HG02885 (cell line): ENCODE measurements around the gene ARHGAP26.
"Not testable (repeated sequence)": the region's sequence is repeated elsewhere in the genome, so short reads cannot be mapped to it uniquely, and the experiment has no call there.

Source experiments
- ATAC-seq: cut with Tn5 transposase; IDR thresholded peaks from one replicate; pipeline ENCODE4 v1.9.1; 2021; ENCODE audit warnings: mild to moderate bottlenecking; ENCODE audit not compliant: unreplicated experiment, poor library complexity

ARHGAP26 gene

DNA sequence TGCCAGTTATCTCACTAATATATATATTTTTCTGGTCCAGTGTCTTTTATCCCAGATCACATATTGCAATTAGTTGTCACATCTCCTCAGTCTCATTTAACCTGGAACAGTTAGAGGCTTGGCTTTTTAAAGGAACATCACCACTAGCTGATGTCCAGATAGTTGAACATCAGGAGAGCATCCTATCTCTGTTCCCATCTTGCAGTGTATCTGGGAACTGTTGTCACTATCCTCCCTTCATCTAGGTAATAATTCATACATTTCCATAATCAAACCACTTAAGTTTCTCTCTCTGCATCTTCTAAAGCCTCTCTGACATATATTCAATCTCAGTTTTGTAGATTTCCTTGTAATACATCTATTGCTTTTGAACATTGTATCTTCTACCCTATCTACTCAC is 175.7 kb downstream of the ARHGAP26 start:
- ATAC-seq: no peak

GRCh38 chr5:142946547-142947426 is 176.6 kb downstream of the ARHGAP26 start:
- no peak for ATAC-seq

- ATAC-seq: no peak
These were observed 177.2 kb downstream of the ARHGAP26 start for GRCh38 chr5:142947427-142947709.

- ATAC-seq: no peak
These were observed 182.1 kb downstream of the ARHGAP26 start for GRCh38 chr5:142952229-142952628.

- not testable (repeated sequence) for ATAC-seq
These were observed 182.7 kb downstream of the ARHGAP26 start for GRCh38 chr5:142952871-142953270.

DNA sequence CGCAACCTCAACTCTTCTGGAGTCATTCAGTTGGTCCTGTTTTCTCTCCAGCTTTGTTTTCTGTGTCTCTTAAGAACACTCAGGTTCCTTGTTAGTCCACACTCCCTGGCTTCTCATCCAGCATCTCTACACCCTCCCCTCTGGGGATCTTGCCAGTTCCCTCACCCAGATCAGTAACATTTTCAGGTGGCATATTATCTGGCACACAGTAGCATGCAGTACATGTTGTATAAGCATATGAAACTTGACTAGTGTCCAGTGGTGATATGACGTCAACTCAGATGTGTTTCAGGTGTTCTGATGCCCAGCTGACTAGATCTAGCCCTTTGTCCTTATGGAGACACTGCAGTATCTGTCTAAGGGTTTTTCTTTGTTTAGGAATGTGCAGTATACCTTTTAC is 184.3 kb downstream of the ARHGAP26 start:
- no peak for ATAC-seq

DNA sequence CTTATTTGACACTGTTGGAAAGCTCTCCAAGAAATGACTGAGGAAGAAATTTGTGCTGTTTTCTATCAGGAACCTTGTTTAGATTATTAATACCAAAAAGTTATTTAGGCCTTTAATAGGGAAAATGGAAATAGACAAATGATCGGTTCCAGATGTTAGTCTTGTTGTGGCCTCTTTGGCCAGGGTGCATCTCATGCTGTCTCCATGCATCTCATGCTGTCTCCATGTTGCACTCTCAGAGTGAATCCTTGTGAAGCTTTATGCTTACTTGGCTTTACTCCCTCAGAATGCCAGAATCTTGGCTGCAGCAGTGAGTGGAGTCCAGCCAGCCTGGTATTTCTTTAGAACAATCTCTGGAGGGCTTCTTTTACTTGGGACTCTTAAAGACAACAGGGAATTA is 185.5 kb downstream of the ARHGAP26 start:
- no peak for ATAC-seq

DNA sequence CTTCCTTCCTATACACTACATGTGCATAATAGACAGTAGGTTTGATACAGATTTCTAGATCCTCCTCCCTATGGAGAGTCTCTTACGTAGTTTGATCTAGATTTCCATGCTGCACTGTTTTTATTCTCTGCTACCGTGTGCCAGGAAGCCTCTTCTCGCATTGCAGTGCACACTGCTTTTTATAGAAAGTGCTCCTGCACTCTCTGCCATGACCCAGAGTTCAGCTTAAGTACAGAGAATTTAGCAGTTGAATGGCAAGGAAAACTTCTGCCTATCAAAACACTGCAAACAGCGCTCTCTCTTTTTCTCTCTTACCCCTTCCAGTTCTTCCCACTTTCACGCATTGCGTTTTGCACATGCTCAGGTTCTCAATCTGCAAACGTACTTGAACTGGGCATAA is 187.4 kb downstream of the ARHGAP26 start:
- no peak for ATAC-seq

GRCh38 chr5:142958944-142959682 is 188.9 kb downstream of the ARHGAP26 start:
- no peak for ATAC-seq

GRCh38 chr5:142959683-142960657 is 189.8 kb downstream of the ARHGAP26 start:
- no peak for ATAC-seq

- ATAC-seq: no peak
These were observed 191.4 kb downstream of the ARHGAP26 start for GRCh38 chr5:142961440-142962173.

- ATAC-seq: no peak
These were observed 192.0 kb downstream of the ARHGAP26 start for GRCh38 chr5:142962174-142962533.

DNA sequence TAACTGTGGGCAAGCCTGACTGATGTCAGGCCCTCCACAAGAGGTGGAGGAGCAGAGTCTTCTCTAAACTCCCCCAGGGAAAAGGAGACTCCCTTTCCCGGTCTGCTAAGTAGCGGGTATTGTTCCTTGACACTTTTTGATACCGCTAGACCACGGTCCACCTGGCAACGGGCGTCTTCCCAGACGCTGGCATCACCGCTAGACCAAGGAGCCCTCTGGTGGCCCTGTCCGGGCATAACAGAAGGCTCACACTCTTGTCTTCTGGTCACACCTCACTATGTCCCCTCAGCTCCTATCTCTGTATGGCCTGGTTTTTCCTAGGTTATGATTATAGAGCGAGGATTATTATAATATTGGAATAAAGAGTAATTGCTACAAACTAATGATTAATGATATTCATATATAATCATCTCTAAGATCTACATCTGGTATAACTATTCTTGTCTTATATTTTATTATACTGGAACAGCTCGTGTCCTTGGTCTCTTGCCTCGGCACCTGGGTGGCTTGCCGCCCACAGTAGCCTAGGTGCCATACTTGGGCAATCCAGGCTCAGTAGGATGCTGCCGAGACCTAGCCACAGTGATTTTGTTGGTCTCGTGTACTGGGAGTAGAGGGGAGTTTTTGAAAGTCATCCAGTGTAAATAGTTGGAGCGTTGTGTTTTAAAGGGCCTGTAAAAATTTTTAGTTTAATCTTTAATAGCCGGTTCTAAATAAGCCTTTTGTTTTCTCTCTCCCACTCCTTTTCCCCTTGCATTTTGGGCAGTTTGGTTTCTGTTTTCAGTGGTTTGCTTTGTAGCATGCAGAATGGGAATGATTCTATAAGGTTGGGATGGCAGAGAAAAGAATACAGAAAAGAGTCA is 195.3 kb downstream of the ARHGAP26 start:
- not testable (repeated sequence) for ATAC-seq

GRCh38 chr5:142966121-142966420 is 195.9 kb downstream of the ARHGAP26 start:
- ATAC-seq: no peak

GRCh38 chr5:142969186-142969585 is 199.0 kb downstream of the ARHGAP26 start:
- no peak for ATAC-seq

DNA sequence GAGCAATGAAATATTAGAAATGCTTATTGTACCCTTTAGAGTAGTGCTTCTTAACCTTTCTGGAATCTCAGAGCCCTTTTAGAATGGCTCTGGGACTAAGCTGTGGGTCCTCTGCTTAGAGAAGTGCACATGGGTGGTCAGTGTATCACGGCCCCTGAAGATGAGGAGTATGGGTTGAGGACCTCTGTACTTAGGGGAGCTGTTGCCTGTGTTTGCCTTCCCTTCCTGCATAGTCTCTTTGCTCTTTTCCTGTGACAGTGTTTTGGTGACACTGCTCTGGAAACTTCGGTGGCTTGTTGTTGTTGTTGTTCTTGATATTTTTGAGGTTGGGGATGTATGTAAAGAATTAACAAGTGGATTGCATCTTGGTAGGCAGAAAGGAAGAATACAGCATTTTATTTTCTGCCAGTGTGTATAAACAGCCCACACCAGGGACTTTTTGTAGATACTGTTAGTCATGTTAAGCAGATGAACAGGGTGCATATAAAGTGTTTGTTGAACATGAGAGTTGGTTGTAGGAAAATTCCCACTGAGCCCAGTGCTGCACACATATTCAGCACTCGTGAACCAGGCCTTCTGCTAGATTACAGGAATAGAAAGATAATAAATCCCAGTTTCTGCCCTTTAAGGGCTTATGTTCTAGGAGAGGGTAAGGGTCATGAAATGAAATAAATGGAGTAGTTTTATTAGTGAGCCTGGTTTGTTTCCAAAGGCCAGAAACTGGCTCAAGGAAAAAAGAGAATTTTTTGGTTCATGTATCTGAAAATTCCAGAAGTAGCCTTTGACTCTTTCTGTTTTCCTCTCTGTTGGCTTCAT is 199.7 kb downstream of the ARHGAP26 start:
- ATAC-seq: no peak

- ATAC-seq: no peak
These were observed 200.4 kb downstream of the ARHGAP26 start for GRCh38 chr5:142970440-142971030.
